D721Med (cell line): Measurements from ENCODE around the gene NMRAL1.

Experiments used
- DNase-seq: peaks from one replicate; pipeline ENCODE4 v3.0.0; 2011; ENCODE audit warnings: low spot score; ENCODE audit not compliant: insufficient read length
- FAIRE-seq: peaks from 2 replicates; lab custom pipeline; 2011; peaks lifted over from hg19 to GRCh38; lab: Jason Lieb, UNC
- CTCF ChIP-seq: IDR thresholded peaks from 2 replicates; pipeline ENCODE4 v1.5.1; 2012; ENCODE audit warnings: mild to moderate bottlenecking, control low read depth; ENCODE audit not compliant: insufficient read depth; ENCODE audit errors: missing control alignments

Gene NMRAL1

GRCh38 chr16:4474192-4474961 is at the start of gene NMRAL1:
Gene NMRAL1 (minus strand): TSS chr16:4474625. CDS start chr16:4474132, 493 bp downstream.
- TF ChIP-seq CTCF: no peak
- no peak for FAIRE-seq
- DNase-seq: no peak

GRCh38 chr16:4523686-4524085 is 49.3 kb upstream of the NMRAL1 start:
- TF ChIP-seq CTCF: no peak
- no peak for FAIRE-seq
- DNase-seq: no peak

- FAIRE-seq (no peak), DNase-seq (no peak)
- no peak for TF ChIP-seq CTCF
These were observed 47.7 kb upstream of the NMRAL1 start for GRCh38 chr16:4522051-4522581.

- FAIRE-seq: no peak
- no peak for DNase-seq
- no peak for TF ChIP-seq CTCF
These were observed 46.5 kb upstream of the NMRAL1 start for GRCh38 chr16:4520913-4521312.

GRCh38 chr16:4519274-4520058 is 45.0 kb upstream of the NMRAL1 start:
- FAIRE-seq: no peak
- peak; percentile 72 for DNase-seq
- no peak for TF ChIP-seq CTCF

DNA sequence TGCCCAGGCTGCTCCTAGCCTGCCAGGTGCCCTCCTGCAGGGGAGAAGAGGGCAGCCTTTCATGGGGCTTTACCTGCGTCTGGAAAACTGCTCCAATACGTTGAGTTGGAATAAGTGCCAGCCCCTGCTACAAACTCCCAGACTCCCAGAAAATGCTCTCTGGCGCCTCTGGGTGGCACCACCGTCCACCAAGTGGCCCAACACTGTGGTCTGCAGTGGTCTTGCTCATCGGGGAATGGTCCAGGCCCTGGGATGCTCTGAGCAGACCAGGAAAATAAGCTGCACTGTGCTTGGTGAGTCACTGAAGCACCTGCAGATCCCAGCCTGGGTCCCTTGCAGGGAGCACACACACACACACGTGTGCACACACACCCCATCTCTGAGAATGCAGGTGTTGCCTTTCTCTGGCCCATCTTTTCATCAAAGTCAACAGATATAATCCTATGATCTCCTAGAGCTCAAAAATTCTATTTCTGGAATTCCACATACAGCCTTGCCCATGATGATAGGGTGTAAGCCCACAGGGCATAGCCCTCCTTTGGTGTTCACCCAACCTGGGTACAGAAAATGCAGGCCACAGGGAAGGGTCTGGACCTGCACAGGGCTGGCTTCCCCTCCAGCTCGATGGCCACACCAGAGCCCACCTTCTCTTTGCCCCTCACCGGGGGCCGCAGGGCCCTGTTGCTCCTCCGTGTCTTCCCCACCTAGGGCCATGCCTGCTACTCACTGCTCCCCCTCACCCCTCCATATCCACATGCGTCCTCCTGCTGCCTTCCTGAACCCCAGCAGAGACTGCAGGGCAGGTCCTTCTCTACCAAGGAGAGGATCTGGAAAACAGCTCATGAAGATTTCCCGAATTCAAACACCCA is 43.6 kb upstream of the NMRAL1 start:
- FAIRE-seq (no peak), DNase-seq (peak; percentile 35)
- TF ChIP-seq CTCF: peak; percentile 69
